DMS53 (cell line): ENCODE measurements around the gene GUCA2A.

Experiments used
- DNase-seq: peaks from one replicate; lab custom pipeline; 2025; lab: John Stamatoyannopoulos, UW

The GUCA2A gene

GRCh38 chr1:42130061-42130660 is 34.4 kb downstream of the GUCA2A start:
- no peak for DNase-seq

- no peak for DNase-seq
Observed at GRCh38 chr1:42128964-42129363, 35.6 kb downstream of the GUCA2A start.

- DNase-seq: peak; percentile 14
Observed at GRCh38 chr1:42128499-42128898, 36.0 kb downstream of the GUCA2A start.

GRCh38 chr1:42127767-42128166 is 36.8 kb downstream of the GUCA2A start:
- no peak for DNase-seq

GRCh38 chr1:42125552-42125951 is 39.0 kb downstream of the GUCA2A start:
- DNase-seq: no peak

- no peak for DNase-seq
Observed at GRCh38 chr1:42122408-42122807, 42.1 kb downstream of the GUCA2A start.

- no peak for DNase-seq
Observed at GRCh38 chr1:42118125-42118524, 46.4 kb downstream of the GUCA2A start.

GRCh38 chr1:42117214-42117613 is 47.3 kb downstream of the GUCA2A start:
- no peak for DNase-seq

- DNase-seq: no peak
Observed at GRCh38 chr1:42114229-42114628, 50.3 kb downstream of the GUCA2A start.
